CD4-positive, alpha-beta T cell treated with Interleukin-4 for 1 hour (primary cell): ENCODE data around the gene TBX2.

ENCODE experiments used
- DNase-seq, 2 donors: peaks; one replicate each; pipeline ENCODE4 v3.0.0-alpha.2; 2020 to 2022

The TBX2 gene

GRCh38 chr17:61388561-61389356 is 10.9 kb upstream of the TBX2 start:
- DNase-seq, result no peak

GRCh38 chr17:61389670-61390478 is 9.8 kb upstream of the TBX2 start:
- DNase-seq, result peak in 1 of 2 donors; percentile 24

- no peak for DNase-seq
Observed at GRCh38 chr17:61390479-61390791, 9.2 kb upstream of the TBX2 start.

GRCh38 chr17:61391595-61392291 is 7.9 kb upstream of the TBX2 start:
- no peak for DNase-seq

GRCh38 chr17:61392679-61393078 is 7.0 kb upstream of the TBX2 start:
- DNase-seq, result no peak

GRCh38 chr17:61393550-61393903 is 6.1 kb upstream of the TBX2 start:
- DNase-seq, result no peak

- DNase-seq, result no peak
Observed at GRCh38 chr17:61393904-61394629, 5.6 kb upstream of the TBX2 start.

- DNase-seq, result no peak
Observed at GRCh38 chr17:61394630-61395408, 4.8 kb upstream of the TBX2 start.

- no peak for DNase-seq
Observed at GRCh38 chr17:61395409-61395982, 4.1 kb upstream of the TBX2 start.

- DNase-seq, result no peak
Observed at GRCh38 chr17:61395983-61396585, 3.6 kb upstream of the TBX2 start.

GRCh38 chr17:61396586-61397085 is 3.0 kb upstream of the TBX2 start:
- DNase-seq, result no peak

- DNase-seq, result no peak
Observed at GRCh38 chr17:61397086-61397842, 2.4 kb upstream of the TBX2 start.

- DNase-seq, result no peak
Observed at GRCh38 chr17:61398721-61399130, 917 bp upstream of the TBX2 start.

GRCh38 chr17:61400066-61400716 is 548 bp downstream of the TBX2 start:
- no peak for DNase-seq

GRCh38 chr17:61400717-61401388 is 1.2 kb downstream of the TBX2 start:
- DNase-seq, result no peak

GRCh38 chr17:61401389-61402072 is 1.9 kb downstream of the TBX2 start:
- no peak for DNase-seq

- no peak for DNase-seq
Observed at GRCh38 chr17:61402073-61402541, 2.5 kb downstream of the TBX2 start.

- no peak for DNase-seq
Observed at GRCh38 chr17:61402978-61403800, 3.5 kb downstream of the TBX2 start.
